Cardiac muscle cell (in vitro differentiated cells and primary cell): ENCODE measurements around the gene NRBF2. TPM values are rescaled to one million over a fixed set of nuclear protein-coding genes. Genes with fewer than 3 reads are reported as not detected.
"Not testable (repeated sequence)": the region's sequence is repeated elsewhere in the genome, so short reads cannot be mapped to it uniquely, and the experiment has no call there.

ENCODE experiments used
- DNase-seq, 2 donors: peaks; one replicate each; pipeline versions ENCODE4 v3.0.0 to v3.0.0-alpha.2; 2010 to 2017; ENCODE audit warnings: low read depth in 1 of 2, low spot score in 1 of 2
- H3K27ac ChIP-seq: fragments of 200-600 bp; sonication (generic); 2 replicates; pipeline ENCODE4 v1.5.1; 2016
- H3K27me3 ChIP-seq: fragments of 200-600 bp; sonication (generic); 2 replicates; pipeline ENCODE4 v1.6.0; 2016; ENCODE audit warnings: control low read depth
- H3K36me3 ChIP-seq: fragments of 200-600 bp; sonication (generic); 2 replicates; pipeline ENCODE4 v1.5.1; 2016; ENCODE audit warnings: control low read depth
- H3K4me1 ChIP-seq: fragments of 200-600 bp; sonication (generic); 2 replicates; pipeline ENCODE4 v1.8.1; 2017; ENCODE audit warnings: low read depth, mild to moderate bottlenecking, mixed run types
- H3K4me3 ChIP-seq: fragments of 200-600 bp; sonication (generic); 2 replicates; pipeline ENCODE4 v1.5.1; 2016; ENCODE audit warnings: mild to moderate bottlenecking
- H3K9me3 ChIP-seq: fragments of 200-600 bp; sonication (generic); 2 replicates; pipeline ENCODE4 v1.5.1; 2017; ENCODE audit warnings: low read depth, mild to moderate bottlenecking, control low read depth
- CTCF ChIP-seq: IDR thresholded peaks from 2 replicates; pipeline ENCODE4 v1.5.1; 2012; ENCODE audit warnings: low read depth, mild to moderate bottlenecking, low read length
- polyA plus RNA-seq: library from polyadenylated mRNA; unstranded; fragments of >200 nt; fragmentation: Nextera tagmentation; extraction: Ambion mirVana; gene quantifications from 2 replicates; pipeline ENCODE4 v1.2.1, GENCODE V29; 2016
- total RNA-seq: library from RNA; depleted of rRNA; stranded (reverse); fragments of >200 nt; gene quantifications from 2 replicates; pipeline ENCODE4 v1.2.3, GENCODE V29; 2016

NRBF2 gene
- total and polyA plus RNA-seq, 2 experiments from 2014 or later, result 16.4 to 25.2 TPM

- Histone ChIP-seq H3K27ac (no peak overlapping the region), H3K27me3 (no peaks in the 10 kb centered on the region), H3K4me3 (no peak overlapping the region), H3K36me3 (no peaks in the 10 kb centered on the region), H3K9me3 (no peaks in the 10 kb centered on the region), H3K4me1 (no peaks in the 10 kb centered on the region)
- no peak for DNase-seq
- no peak for TF ChIP-seq CTCF
Measured at GRCh38 chr10:63140077-63140476, 6.9 kb downstream of the NRBF2 start.

GRCh38 chr10:63142136-63142535, 9.0 kb downstream of the NRBF2 start:
- no peak overlapping the region for H3K27ac ChIP-seq
- no peaks in the 10 kb centered on the region for H3K9me3 ChIP-seq
- peaks cover 14% of the 10 kb centered on the region for H3K4me1 ChIP-seq
- no peaks in the 10 kb centered on the region for H3K36me3 ChIP-seq
- no peak overlapping the region for H3K4me3 ChIP-seq
- H3K27me3 ChIP-seq, result no peaks in the 10 kb centered on the region
- DNase-seq, result no peak
- no peak for TF ChIP-seq CTCF

- Histone ChIP-seq H3K9me3 (no peaks in the 10 kb centered on the region), H3K4me1 (peaks cover 14% of the 10 kb centered on the region), H3K27ac (no peak overlapping the region), H3K27me3 (no peaks in the 10 kb centered on the region), H3K36me3 (no peaks in the 10 kb centered on the region), H3K4me3 (no peak overlapping the region)
- DNase-seq, result no peak
- TF ChIP-seq CTCF, result no peak
Measured at GRCh38 chr10:63143987-63144386, 10.9 kb downstream of the NRBF2 start.

- no peaks in the 10 kb centered on the region for H3K9me3 ChIP-seq
- no peak overlapping the region for H3K4me3 ChIP-seq
- H3K27ac ChIP-seq, result no peak overlapping the region
- H3K36me3 ChIP-seq, result no peaks in the 10 kb centered on the region
- H3K27me3 ChIP-seq, result no peaks in the 10 kb centered on the region
- TF ChIP-seq CTCF, result no peak
- H3K4me1 ChIP-seq, result peaks cover 14% of the 10 kb centered on the region
- DNase-seq, result no peak
Measured at GRCh38 chr10:63145782-63146181, 12.7 kb downstream of the NRBF2 start.

GRCh38 chr10:63146503-63146902, 13.4 kb downstream of the NRBF2 start:
- Histone ChIP-seq H3K4me3 (no peak overlapping the region), H3K36me3 (no peaks in the 10 kb centered on the region), H3K4me1 (peaks cover 14% of the 10 kb centered on the region), H3K27ac (no peak overlapping the region), H3K9me3 (no peaks in the 10 kb centered on the region), H3K27me3 (no peaks in the 10 kb centered on the region)
- DNase-seq, result no peak
- TF ChIP-seq CTCF, result no peak

- Histone ChIP-seq H3K36me3 (peaks cover 9% of the 10 kb centered on the region), H3K27ac (no peak overlapping the region), H3K4me3 (no peak overlapping the region), H3K4me1 (peaks cover 13% of the 10 kb centered on the region), H3K9me3 (no peaks in the 10 kb centered on the region), H3K27me3 (no peaks in the 10 kb centered on the region)
- no peak for DNase-seq
- no peak for TF ChIP-seq CTCF
Measured at GRCh38 chr10:63150745-63151144, 17.6 kb downstream of the NRBF2 start.

- H3K9me3 ChIP-seq, H3K27ac ChIP-seq, H3K4me3 ChIP-seq, H3K36me3 ChIP-seq, H3K4me1 ChIP-seq, H3K27me3 ChIP-seq: not testable (repeated sequence)
- DNase-seq, result peak in 1 of 2 donors; percentile 33
Measured at GRCh38 chr10:63153868-63154545, 20.9 kb downstream of the NRBF2 start.
